Right lobe of liver (tissue), 6 donors: ENCODE data around the gene MYH9. TPM values are rescaled to one million over a fixed set of nuclear protein-coding genes. Genes with fewer than 3 reads are reported as not detected.

Experiments used
- ATAC-seq, 4 donors: fragments of 200-7000 bp; cut with Tn5 transposase; one replicate each; pipeline ENCODE4 v1.9.1; 2020; ENCODE audit warnings: mild to moderate bottlenecking in 4 of 4, moderate library complexity in 4 of 4
- DNase-seq, 3 donors: peaks; one replicate each; pipeline ENCODE4 v3.0.0-alpha.2; 2020
- H3K27ac ChIP-seq, 3 donors: fragments of 200-600 bp; one replicate each; pipeline ENCODE4 v1.8.0; 2022
- H3K27me3 ChIP-seq, 2 donors: fragments of 200-600 bp; one replicate each; pipeline ENCODE4 v1.8.0; 2022
- H3K36me3 ChIP-seq, 4 donors: fragments of 200-600 bp; sonication (generic) in 1 of 4; one replicate each; pipeline versions ENCODE4 v1.5.1 to v1.8.0; 2017 to 2022; ENCODE audit warnings: control low read depth in 1 of 4
- H3K4me1 ChIP-seq, 4 donors: fragments of 200-600 bp; sonication (generic) in 1 of 4; one replicate each; pipeline versions ENCODE4 v1.5.1 to v1.8.0; 2017 to 2022; ENCODE audit warnings: control low read depth in 1 of 4
- H3K4me3 ChIP-seq, 3 donors: fragments of 200-600 bp; one replicate each; pipeline ENCODE4 v1.8.0; 2022
- H3K9me3 ChIP-seq, 4 donors: fragments of 200-600 bp; sonication (generic) in 1 of 4; one replicate each; pipeline versions ENCODE4 v1.5.1 to v1.8.0; 2017 to 2022; ENCODE audit warnings: control low read depth in 1 of 4
- CTCF ChIP-seq, 4 donors: fragments of 200-600 bp in 3 of 4; fragments of 450-650 bp in 1 of 4; IDR thresholded peaks; one replicate each; pipeline versions ENCODE4 v1.5.1 to v1.8.0; 2016 to 2022; ENCODE audit warnings: antibody characterized with exemption in 4 of 4, mild to moderate bottlenecking in 2 of 4
- POLR2A ChIP-seq: fragments of 450-650 bp; IDR thresholded peaks from one replicate; pipeline ENCODE4 v1.6.1; 2017; ENCODE audit warnings: antibody characterized with exemption, mild to moderate bottlenecking
- WGBS: methylation state at CpG from one replicate; pipeline ENCODE4 v1.1.6; 2018; ENCODE audit warnings: low coverage, low lambda C conversion rate; ENCODE audit not compliant: insufficient coverage; ENCODE audit errors: missing lambda C conversion rate; 5-methylcytosine and 5-hydroxymethylcytosine counted together
- intact Hi-C, 2 donors: fragments of 100-400 bp; cut with DNase I; formaldehyde crosslinking; loops; one replicate each; pipeline versions ENCODE4 v1.11.2 to v1.14.1; 2022
- total RNA-seq, 6 experiments: library from RNA; depleted of rRNA in 2 of 6; stranded (reverse); fragments of >200 nt in 2 of 6; fragmentation: NEBNext Ultra II Directional in 3 of 6; extraction: Animal tissue kit (Norgen Biotek cat#: 25700) in 3 of 6; gene quantifications; one replicate each; pipeline versions ENCODE4 v1.1.0 to v1.2.4, GENCODE V29; 2016 to 2023
- donor health status: DM: no; HTN: yes; CAD: no.
- donor health status: DM: no; HTN: no; CAD: no.
- donor health status: DM: no; HTN: no; CAD: no.
- donor health status: DM: no; HTN: yes; CAD: no.
- donor health status: DM: no; HTN: yes; CAD: no.

MYH9 gene
- total RNA-seq, 6 experiments from 2014 or later: 168 to 435 (median 222) TPM

GRCh38 chr22:36259615-36260300 is 128.0 kb downstream of the MYH9 start:
- TF ChIP-seq POLR2A (no peak), CTCF (IDR thresholded peaks at IDR 0.05) (no peak)
- WGBS: 68% methylated on average over 10 of the region's 14 CpGs
- no peak overlapping the region for H3K27ac ChIP-seq
- no peaks in the 10 kb centered on the region for H3K27me3 ChIP-seq
- intact Hi-C loops: no loop called here
- peaks cover 3 to 34% (median 19%) of the 10 kb centered on the region in 4 donors for H3K4me1 ChIP-seq
- DNase-seq: no peak
- no peak for ATAC-seq
- H3K4me3 ChIP-seq: no peak overlapping the region
- H3K9me3 ChIP-seq: no peaks in the 10 kb centered on the region
- H3K36me3 ChIP-seq: peaks cover 0 to 9% (median 6%) of the 10 kb centered on the region in 4 donors

DNA sequence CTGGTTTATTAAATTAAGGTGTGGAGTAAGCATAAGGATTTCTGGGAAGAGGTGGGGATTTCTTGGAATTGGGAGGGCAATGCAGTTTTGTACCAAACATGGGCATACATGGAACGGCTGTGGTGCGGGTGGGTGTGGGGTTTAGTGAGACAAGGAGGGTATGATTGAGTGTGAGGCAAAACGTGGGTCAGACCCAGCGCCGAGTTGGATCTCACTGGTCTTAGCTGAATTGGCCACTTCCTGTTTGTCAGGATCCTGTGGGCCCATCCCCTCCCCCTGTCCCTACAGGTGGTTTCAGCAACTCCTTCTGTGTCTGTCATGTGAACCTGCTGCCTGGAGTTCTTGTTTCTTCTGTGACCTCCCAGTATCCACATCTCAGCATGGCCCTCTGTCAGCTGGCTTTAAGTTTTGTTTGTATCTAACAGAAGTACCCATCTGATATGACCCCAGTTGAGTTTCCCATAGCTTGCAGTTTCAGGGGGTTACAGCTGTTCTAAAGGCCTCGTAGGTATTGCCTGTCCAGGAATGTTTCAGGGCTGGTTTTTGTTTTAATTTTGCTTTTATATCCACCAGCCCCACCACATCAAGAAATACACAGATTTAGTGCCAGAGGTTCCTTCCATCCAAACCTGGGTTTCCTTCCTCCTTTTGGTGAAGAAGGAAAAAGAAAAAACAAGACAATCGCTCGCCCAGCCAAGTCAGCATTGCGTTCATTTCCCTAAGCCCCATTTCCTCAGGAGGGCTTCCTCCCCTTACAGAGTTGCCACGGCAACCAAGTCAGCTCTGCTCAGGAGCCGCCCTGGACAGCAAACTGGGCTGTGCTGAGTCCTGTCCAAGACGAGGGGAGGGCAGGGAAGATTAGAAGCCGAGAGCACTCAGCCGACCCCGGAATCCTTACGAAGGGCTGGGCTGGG is 128.8 kb downstream of the MYH9 start:
- Histone ChIP-seq H3K4me1 (peaks cover 3 to 38% (median 20%) of the 10 kb centered on the region in 4 donors), H3K4me3 (no peak overlapping the region), H3K27ac (peak overlapping the region in 1 of 3 donors; percentile 0), H3K36me3 (peaks cover 0 to 9% (median 6%) of the 10 kb centered on the region in 4 donors), H3K9me3 (no peaks in the 10 kb centered on the region), H3K27me3 (no peaks in the 10 kb centered on the region)
- DNase-seq (peak in 1 of 3 donors; percentile 47), ATAC-seq (peak in 3 of 4 donors; percentile 4 to 11 (median 8))
- TF ChIP-seq POLR2A (no peak), CTCF (IDR thresholded peaks at IDR 0.05) (no peak)
- WGBS: 53% methylated on average over 12 of the region's 16 CpGs
- intact Hi-C loops: no loop called here

GRCh38 chr22:36257948-36258670 is 129.7 kb downstream of the MYH9 start:
- TF ChIP-seq CTCF (IDR thresholded peaks at IDR 0.05) (no peak), POLR2A (no peak)
- Histone ChIP-seq H3K27me3 (no peaks in the 10 kb centered on the region), H3K27ac (peak overlapping the region in 1 of 3 donors; percentile 0), H3K36me3 (peaks cover 0 to 9% (median 6%) of the 10 kb centered on the region in 4 donors), H3K4me1 (peaks cover 3 to 34% (median 17%) of the 10 kb centered on the region in 4 donors), H3K4me3 (no peak overlapping the region), H3K9me3 (no peaks in the 10 kb centered on the region)
- DNase-seq (peak in 1 of 3 donors; percentile 36), ATAC-seq (no peak)
- 79% methylated on average over 10 of the region's 13 CpGs for WGBS
- intact Hi-C loops: no loop called here

DNA sequence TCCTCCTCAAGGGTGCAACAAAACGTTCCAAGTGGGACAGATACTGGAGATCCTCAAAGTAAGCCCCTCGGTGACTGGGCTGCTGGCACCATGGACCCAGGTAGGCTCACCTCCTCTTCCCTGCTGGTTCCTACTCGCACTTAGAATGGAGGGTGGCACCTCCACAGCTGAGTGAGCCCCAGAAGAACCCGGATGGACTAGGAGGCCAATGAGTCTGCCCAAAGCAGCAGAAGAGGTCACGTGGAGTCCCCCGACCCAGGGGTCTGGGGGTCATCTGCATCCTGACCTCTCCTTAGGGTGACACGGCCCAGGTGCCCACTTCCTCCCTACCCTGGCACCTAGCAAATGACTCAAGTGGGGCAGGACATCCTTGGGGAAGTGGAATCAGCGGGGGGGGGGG is 130.5 kb downstream of the MYH9 start:
- Histone ChIP-seq H3K4me1 (peaks cover 3 to 28% (median 16%) of the 10 kb centered on the region in 4 donors), H3K9me3 (no peaks in the 10 kb centered on the region), H3K27me3 (no peaks in the 10 kb centered on the region), H3K27ac (no peak overlapping the region), H3K4me3 (no peak overlapping the region), H3K36me3 (peaks cover 0 to 9% (median 6%) of the 10 kb centered on the region in 4 donors)
- no peak for TF ChIP-seq CTCF (IDR thresholded peaks at IDR 0.05)
- TF ChIP-seq POLR2A: no peak
- intact Hi-C loops: no loop called here
- DNase-seq (peak in 1 of 3 donors; percentile 45), ATAC-seq (no peak)
- 83% methylated on average over 1 of the region's 8 CpGs for WGBS
